Amygdala (tissue), 56 donors: ENCODE results near the gene C5orf46.
A peak's percentile ranks its signal among the peaks of the same experiment; 100 is the strongest.

Experiments
- DNase-seq, 56 donors: peaks; one replicate each; lab custom pipeline; 2025; lab: John Stamatoyannopoulos, UW

C5orf46 gene

DNA sequence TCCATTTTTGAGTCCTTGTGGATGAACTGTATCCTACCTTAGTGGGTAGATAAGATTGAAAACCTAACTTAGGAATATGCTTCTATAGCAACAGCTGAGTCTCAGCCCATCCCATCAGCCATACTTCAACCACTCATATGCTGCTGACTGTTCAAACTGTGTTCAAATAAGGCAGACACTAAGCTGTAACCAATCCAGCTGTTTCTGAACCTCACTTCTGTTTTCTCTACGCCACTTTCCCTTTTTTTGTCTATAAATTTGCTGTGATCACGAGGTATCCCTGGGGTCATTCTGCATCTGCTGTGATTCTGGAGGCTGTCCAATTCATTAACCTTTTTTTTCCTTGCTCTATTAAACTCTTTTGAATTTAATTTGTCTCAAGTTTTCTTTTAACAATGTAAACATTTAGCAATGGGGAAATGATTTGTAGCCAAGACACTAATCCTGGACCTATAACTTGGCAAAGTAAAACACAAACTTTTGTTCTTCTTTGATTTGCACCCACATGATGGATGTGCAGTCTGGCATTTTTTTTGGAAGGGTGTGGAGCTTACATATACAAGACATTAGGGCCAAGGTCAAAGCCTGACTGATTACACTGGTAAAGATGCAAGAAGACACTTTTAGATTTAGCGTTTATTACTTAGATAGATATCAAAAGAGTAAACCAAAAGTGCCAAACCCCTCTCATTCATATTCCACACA, 42.7 kb downstream of the C5orf46 start:
- no peak for DNase-seq

DNA sequence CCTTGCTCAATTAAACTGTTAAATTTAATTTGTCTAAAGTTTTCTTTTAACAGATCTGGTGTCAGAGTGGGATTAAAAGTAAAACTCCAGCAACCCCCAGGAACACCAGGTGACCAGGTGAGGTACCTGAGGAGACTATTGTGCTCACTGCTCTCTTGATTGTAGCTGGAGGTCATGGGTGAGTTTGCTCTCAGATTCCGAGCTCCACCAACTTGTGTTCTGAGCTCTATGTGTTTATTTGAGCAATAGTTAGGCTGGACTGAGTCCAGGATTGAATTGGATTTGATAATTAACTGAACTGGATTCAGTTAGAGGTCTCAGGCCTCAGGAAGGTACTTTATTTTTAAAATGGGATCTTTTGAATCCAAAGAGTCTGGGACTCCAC, 45.7 kb downstream of the C5orf46 start:
- no peak for DNase-seq

DNA sequence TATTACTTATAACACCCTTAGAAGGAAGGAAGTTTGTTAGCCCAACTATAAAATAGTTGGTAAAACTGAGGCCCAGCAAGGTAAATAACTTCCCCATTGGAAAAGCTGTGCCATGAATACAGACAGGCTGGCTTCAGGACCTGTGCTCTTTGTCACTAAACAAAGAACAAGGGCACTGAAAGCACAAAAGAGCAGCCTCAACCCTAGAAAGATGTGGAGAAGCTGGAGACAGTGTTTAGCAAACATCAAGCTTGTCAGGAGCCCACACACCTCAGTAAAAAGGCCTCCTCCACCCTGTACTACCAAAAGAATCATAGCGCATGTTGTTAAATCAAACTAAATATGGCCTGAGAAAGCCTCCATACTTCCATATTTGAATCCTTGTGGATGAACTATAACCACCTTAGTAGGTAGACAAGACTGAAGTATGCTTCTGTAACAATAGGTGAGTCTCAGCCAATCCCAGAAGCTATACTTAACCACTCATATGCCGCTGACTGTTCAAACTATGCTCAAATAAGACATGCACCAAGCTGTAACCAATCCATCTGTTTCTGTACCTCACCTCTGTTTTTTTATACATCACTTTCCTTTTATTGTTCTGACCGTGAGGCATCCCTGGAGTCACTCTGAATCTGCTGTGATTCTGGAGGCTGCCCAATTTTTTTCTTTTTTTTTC, 46.2 kb downstream of the C5orf46 start:
- no peak for DNase-seq

DNA sequence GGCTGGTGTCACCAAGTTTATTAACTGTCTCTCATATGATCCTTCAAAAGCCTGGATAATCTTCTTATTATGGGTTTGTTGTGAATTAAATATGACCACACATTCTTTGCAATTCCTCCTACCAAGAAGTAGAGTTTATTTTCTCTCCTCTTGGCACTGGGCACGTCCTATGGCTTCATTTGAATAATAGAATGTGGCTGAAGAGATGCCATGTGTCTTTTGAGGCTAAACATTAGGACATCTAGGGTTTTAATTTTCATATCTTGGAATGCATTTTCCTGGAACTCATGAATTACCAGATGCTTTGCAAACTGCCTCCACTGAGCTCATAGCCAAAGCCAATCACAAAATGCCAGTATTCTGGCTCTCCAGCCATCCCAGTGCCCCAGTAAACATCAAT, 47.8 kb downstream of the C5orf46 start:
- no peak for DNase-seq

DNA sequence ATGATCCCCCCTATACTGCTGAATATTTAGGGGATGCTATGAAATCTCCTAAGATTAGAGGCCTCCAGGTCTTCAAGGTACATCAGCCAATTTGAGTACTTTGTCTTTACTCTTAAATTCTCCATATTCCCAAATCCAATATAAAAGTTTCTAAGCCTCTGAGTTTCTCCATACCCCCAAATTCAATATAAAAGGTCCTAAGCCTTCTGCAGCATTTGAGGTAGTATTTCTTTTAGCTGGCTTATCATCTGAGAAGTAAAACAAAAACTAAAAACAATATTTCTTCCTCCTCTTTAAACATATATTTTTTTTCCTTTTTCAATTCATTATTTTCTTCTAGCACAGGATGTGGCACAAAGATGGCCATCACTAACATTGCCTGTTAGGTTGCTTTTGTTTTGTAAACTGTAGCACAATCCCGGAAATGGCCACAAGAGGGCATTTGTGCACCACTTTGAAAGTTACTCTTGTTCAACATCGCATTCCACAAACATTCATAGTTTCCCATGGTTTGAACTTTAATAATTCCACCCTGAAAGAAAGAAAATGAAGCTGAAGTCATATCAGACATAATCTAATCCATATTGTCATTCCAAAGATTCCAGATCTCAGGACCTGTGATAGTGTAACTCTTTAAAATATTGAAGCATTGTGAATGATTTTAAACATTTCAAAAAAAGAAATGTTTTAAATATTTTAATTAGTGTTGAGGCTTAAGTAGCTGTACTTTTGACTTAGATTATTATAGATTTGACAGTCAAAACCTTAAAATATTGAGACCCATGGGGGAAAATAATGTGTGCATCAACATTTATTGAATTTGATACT, 48.8 kb downstream of the C5orf46 start:
- DNase-seq = peak in 35 of 56 donors; percentile 1 to 84 (median 14)

DNA sequence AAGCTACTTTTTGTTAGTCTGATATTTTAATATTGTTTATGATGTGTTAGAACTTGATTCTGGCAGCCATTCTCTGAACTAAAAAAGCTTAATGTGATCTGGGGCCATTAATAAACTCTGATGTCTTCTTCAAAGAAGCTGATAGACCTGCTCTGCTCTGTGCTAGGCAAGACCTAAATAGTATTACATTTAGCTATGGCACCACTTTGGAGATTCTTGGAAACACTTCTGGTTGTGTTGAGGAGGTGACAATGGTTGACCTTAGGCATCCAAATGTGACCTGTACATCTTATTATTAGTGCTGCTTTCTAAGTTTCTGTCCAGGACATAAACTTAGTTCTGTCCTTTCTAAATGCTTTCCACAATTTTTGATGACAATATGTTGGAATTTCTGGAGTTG, 49.5 kb downstream of the C5orf46 start:
- no peak for DNase-seq

DNA sequence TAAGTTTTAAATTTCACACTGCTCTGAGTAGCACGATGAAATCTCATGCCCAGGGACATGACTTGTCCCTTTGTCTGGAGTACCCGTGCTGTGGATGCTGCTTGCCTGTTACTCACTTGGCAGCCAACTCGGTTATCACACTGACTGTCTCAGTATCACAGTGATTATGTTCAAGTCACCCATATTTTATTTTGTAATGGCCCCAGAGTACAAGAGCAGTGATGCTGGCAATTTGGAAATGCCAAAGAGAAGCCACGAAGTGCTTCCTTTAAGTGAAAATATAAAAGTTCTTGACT, 50.6 kb downstream of the C5orf46 start:
- DNase-seq = no peak

DNA sequence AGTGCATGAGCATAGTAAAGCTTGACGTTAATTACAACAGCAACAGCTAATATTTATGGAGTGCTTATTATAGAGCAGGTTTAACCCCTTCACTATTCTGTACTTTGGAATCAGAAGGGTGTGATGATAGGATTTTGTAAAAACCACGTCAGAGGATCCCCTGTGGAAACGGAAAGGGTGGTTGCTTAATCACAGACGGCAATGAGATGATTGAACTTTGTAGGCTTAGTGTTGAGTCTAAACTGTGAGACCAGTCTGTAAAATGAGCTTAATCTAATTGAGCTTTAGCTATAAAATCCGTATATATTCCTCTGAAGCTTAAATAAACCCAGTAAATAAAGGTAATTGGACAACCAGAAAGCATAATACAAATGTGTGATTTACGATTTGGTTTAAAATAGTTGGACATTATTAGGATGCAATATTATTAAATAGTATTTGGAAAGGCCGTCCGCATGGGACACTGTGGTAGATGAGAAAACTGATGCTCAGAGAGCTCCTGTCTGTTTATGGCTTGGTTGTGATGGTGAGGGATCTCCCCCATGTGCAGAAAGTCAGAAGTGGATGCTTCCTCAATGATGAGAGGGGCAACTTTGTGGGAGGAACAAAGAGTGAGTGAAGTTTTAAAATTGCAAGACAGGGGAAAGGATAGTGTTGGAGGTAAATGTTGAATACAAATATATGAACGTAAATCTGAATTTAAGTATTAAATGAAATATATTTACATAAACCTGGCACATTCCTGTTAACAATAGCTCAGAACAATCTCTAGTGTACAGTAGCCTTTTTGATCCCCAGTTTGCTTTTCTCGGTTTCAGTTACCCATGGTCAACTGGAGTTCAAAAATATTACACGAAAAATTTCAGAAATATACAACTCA, 51.2 kb downstream of the C5orf46 start:
- DNase-seq = no peak

DNA sequence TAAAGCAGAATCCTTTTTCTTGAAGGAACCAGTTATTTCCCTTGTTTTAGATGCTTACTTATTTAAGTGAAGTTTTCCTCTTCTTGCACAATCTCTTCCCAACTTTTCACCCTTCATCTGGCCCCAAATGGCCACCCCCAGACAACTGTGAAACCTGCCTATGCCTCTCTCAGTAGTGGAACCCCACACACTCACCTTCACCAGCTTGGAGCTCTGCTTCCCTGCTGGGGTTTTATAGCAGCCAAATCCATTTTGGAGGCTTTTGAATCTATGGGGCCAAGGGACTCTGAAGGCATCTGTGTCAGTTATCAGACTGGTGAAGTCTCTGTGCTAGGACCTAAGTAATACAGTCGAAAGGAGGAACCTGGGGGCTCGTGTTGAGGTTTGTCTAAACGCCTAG, 52.0 kb downstream of the C5orf46 start:
- DNase-seq = no peak

DNA sequence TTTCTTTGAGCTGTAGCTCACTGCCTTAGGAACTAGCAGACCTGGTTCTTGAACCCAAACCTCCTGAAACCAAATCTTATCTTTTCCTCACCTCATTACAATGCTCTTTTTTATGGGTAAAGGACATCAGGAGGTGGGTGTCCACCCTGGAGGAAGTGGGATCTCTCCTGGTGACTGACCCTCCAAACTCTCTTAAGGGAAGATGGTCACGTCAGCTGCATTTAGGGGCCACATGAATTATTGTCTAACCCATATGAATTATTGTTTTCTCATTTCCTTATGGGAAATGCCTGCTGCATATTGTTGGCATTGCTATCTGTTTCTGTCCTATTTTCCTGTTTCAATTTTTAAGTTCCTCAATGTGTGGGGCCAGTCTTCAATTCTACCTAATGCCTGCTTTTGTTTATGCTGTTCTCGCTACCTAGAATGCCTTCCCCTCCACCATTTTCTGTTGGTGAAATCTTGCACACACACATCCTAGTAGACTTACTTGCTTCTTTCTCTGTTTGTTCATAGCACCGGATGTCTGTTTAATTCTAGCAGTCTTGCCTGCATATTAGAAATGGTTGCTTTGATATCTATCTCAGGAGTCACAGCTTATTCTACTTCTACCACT, 52.9 kb downstream of the C5orf46 start:
- DNase-seq = no peak

DNA sequence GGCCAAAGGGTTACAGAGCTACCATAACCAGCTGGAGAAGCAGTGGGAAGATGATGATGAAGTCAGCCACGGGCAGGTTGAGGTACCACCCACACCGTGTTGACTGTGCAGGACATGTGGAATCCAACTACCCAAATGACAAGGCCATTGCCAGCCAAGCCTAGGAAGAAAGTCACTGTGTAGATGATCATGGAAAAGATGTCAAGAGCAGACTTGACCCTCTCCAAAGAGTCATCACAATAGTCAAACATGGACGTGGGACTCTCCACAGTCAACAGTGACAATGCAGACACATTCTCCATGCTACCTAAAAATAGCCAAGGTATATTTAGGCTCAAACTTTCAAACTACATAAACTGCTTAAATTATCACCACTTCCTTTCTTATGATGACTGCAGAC, 54.0 kb downstream of the C5orf46 start:
- no peak for DNase-seq

DNA sequence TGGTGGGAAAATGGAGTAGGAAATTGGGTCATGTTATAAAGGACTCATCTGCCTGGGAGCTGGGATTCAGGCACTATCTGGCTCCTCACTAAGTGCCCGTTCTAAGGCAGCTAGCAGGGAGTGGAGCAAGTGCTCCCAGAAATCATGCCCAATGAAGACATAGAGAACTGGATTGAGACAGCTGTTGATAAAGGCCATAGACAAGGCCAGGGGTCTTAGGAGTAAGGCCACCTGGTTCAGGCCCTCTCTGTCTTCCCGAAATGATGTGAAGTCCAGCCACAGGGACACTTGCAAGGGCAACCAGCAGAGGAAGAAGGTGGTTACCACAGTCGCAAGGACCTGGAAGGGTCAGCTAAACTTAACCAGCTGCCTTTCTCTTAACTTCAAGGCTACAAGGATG, 54.8 kb downstream of the C5orf46 start:
- DNase-seq = no peak

DNA sequence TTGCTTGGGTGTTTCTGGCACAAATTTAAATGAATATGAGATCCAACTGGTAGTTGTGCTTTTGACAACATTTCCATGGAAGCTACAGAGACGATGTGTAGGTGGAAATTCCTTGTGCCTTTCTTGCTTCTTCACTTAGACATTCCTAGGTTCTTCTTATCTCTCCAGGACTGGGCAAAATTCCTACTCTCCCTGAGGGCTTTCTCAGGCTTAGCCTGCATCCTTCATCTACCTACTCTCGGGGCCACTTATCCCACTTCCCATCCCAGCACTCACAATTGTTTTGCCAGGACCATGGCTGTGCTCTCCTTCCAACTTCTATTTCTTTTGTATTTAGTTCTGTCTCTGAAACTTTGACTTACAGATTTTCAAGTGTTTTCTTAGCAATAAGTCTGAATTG, 57.1 kb downstream of the C5orf46 start:
- DNase-seq = no peak

DNA sequence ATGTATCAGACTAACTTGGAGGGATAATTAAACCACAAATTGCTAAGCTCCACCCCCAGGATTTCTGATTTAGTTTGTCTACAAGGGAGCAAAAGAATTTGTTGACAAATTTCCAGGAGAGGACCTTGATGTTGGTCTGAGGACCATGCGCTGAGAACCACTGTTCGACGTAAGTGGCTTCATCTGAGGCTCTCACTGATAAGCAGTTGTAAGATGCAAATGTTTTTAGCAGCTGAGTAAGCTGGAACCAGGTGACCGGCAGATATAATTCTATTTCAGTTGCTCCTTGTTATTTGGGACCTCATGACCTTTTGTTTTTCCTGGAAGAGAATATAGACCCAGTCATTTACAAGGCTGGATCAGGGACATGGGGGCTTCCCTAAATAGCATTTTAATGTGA, 60.7 kb downstream of the C5orf46 start:
- no peak for DNase-seq

DNA sequence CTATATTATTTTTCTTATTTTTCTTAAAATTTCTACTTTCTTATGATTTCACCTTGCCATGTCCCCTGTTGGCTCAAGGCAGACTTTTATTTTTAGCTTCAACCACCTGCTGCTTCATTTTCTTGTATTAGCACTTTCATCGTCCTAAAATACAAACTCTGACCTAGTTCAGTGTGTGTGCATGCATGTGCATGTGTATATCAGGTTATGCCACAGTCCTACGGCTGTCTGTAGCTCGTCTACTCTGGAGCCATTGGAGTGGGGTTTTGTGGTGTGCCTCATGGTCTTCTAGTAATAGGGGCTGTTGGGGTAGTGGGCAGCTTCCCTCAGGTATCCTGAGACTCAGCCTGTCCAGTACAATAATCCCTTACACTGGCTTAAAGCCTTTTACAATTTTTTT, 61.5 kb downstream of the C5orf46 start:
- DNase-seq = no peak

DNA sequence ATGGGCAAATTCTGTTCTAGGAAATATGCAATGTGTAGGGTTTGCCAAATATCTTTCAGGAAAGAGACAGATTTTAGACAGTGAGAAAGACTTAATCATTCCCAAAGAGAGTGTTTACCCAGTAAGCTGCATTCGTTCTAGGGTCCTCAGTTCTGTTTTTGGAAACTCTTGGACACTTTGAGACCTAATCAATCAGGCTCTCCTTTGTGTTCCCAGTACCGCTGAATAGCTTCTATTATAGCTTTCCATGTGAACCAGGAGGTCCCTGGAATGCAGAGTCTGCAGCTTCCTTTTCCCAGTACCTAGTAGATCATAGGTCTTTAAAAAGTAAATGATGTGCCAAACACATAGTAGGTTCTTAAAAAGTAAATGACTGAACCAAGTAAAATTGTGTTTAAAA, 63.5 kb downstream of the C5orf46 start:
- no peak for DNase-seq
